ENCODE measurements around the gene NPAS2.

NPAS2 gene, protein sequence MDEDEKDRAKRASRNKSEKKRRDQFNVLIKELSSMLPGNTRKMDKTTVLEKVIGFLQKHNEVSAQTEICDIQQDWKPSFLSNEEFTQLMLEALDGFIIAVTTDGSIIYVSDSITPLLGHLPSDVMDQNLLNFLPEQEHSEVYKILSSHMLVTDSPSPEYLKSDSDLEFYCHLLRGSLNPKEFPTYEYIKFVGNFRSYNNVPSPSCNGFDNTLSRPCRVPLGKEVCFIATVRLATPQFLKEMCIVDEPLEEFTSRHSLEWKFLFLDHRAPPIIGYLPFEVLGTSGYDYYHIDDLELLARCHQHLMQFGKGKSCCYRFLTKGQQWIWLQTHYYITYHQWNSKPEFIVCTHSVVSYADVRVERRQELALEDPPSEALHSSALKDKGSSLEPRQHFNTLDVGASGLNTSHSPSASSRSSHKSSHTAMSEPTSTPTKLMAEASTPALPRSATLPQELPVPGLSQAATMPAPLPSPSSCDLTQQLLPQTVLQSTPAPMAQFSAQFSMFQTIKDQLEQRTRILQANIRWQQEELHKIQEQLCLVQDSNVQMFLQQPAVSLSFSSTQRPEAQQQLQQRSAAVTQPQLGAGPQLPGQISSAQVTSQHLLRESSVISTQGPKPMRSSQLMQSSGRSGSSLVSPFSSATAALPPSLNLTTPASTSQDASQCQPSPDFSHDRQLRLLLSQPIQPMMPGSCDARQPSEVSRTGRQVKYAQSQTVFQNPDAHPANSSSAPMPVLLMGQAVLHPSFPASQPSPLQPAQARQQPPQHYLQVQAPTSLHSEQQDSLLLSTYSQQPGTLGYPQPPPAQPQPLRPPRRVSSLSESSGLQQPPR

DNA sequence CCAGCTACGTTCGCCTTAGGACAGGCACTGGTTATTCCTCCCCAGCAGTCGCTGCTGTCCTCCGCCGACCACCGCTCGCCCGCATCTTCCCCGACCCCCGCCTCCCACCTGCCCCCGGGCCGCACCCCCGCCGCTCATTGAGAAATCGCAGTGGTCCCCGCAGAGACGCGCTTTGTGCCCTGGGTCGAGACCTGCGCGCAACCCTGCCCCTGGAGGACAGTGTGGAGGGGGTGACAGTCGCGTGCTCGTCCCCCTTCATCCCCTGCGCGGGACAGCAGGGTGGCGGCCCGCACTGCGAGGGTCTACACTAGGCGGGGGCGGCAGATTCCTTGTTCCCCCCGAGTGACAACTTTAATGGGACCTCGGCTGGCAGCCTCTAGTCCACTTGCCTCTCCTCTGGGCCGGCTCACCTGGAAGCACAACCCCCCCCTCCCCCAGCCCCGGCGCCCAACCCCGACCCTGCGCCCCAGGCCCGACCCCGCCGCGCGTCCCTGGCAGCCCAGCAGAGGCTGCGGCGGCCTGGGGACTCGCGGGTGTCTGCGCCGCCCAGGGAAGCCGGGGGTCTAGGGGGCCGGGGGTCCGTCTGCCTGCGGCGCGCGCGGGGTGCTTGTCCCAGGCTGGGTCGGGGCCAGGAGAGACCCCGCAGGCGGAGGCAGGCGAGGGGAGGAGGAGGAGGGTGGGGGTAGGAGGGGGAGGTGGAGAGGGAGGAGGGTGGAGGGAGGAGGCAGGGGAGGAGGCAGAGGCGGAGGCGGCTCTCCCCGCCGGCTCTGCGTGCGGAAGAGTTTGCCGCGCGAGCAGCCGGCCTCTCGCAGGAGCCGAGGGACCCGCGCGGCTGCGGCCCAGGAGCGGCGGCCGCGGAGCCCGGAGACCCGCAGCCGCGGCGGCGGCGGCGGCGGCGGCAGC is at the start of gene NPAS2:
TSS of gene NPAS2 (plus strand) at position 770 of the 903 bp plus-strand sequence. CDS start 84,616 bp downstream, outside the sequence.
- DNase-seq (ENCODE audit: low read depth) = no peak

DNA sequence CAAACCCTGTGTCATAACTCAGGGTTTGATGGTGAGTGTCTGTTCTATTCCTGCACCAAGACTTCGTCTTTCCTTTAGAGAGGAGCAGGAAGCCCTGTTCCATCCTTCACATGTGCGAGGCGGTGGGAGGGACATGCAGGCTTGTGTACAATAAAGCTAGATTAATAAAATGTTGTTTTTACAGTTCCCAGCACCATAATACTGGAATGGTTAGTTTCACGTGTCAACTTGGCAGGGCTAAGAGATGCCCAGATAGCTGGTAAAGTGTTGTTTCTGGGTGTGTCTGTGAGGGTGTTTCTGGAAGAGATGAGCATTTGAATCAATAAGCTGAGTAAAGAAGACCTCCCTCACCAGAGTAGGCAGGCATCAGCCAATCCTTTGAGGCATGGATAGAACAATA is 48.8 kb upstream of the NPAS2 start:
- DNase-seq (ENCODE audit: low read depth) = no peak

DNA sequence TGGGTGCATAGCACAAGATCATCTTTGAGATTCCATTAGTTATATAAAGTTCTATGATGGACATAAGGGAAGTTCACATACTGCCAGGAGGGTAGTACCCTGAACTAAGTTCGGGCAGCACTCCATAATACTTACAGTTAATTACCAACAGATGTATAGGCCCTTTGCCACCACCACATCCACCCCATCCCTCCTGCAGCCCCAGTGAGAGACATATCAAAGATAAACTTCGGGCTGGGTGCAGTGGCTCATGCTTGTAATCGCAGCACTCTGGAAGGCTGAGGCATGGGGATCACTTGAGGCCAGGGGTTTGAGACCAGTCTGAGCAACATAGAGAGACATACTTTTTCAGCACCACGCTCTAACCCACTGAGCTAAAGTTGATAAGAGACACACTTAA is 46.4 kb upstream of the NPAS2 start:
- DNase-seq (ENCODE audit: low read depth) = no peak

DNA sequence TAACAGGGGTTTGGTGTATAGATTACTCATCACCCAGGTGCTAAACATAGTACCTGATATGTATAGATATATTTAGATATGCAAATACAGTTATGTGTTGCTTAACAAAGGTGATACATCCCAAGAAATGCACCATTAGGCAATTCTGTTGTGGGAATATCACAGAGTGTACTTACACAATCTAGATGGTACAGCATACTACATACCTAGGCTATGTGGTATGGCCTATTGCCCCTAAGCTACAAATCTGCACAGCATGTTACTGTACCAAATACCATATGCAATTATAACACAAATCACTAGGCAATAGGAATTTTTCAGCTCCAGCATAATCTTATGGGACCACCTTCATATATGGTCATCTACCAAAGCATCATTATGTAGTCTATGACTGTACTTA is 43.5 kb upstream of the NPAS2 start:
- no peak for DNase-seq (ENCODE audit: low read depth)

DNA sequence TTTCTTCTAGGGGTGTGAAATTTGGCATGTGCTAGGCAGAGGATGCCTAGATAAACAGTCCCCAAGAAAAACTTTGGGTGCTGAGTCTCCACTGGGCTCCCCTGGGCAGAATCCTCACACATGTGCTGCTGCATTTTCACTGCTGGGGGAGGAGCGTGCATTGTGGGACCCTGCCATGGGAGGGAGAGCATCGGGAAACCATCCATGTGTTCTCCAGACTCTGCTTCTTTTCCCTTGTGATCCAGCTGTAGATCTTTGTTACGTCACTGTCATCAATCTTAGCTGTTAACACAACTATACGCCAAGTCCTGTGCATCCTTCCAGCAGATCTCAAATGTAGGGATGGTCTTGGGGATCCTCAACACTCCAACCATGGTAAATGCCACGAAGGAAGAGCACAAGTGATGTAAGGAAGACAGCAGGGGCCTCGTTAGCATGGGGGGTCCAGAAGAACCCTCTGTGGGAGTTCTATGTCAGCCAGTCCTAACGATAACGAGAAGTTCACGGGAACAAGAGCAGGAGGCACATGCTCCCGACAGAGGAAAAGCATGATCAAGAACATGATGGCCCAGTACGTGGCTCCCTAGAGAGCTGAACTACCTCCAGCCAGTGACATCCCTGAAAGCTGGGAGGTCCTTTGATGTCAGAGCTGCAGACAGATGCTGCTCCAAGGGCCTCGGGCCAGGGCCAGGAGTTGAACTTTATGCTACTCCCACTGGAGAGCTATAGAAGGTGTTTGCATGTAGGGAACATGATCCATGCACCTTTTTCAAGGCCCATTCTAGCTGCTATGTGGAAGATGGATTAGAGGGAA is 41.1 kb upstream of the NPAS2 start:
- DNase-seq (ENCODE audit: low read depth) = no peak

DNA sequence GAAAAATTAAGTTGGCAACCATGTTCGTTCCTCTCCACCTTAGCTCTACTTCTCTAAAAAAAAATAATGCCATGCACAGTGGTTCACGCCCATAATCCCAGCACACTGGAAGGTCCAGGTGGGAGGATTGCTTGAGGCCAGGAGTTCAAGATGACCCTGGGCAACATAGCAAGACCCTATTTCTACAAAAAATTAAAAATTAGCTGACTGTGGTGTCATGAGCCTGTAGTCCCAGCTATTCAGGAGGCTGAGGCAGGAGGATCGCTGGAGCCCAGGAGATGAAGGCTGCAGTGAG is 40.1 kb upstream of the NPAS2 start:
- DNase-seq (ENCODE audit: low read depth) = no peak

DNA sequence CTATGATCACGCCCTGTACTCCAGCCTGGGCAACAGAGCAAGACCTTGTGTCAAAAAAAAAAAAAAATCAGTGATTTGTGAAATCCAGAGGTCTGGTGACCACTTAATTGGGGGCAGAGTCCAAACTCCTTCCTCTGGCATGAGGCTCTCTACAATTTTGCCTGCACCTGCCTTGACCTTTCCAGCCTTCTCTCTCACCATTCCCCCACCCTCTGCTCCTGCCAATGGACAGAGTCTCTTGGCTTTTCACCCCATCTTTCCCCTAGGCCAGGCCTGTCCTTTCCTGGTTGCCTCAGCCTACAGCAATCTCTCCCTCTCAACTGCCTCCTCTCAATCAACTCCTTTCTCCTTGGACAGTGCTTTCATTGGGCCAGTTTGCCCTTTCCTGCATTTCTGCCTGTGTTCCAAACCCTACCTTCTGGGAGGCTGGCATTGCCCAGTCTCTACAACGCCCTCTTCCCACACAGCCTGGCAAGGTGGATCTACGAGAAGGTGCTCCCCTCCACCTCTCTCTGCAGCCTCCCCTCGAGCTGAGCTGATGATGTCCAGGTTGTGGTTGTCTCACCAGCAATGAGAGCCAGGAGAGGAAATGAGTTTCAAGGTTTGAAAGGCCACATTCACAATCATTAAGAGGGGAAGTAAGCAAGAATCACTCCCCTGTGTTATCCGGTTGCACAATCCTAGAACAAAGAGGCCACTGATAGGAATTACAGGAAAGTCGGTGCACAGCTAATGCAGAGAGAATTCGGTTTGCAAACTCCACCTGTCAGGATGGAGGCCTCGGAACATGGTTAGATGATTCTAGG is 39.5 kb upstream of the NPAS2 start:
- DNase-seq (ENCODE audit: low read depth) = no peak

DNA sequence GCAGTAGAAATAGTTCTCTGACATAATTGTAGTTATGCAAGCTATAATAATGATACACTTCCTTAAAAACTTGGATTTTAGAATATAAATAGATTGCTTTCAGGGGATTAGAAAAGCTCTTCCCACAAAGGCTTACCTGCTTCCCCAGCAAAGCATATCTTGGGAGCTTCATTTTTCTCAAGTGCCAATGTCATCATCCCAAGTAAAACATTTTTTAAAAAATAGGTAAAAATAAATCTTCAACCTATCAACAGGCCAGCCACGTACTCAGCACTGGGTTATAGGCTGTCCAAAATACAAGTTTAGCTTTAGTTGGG is 39.0 kb upstream of the NPAS2 start:
- no peak for DNase-seq (ENCODE audit: low read depth)

DNA sequence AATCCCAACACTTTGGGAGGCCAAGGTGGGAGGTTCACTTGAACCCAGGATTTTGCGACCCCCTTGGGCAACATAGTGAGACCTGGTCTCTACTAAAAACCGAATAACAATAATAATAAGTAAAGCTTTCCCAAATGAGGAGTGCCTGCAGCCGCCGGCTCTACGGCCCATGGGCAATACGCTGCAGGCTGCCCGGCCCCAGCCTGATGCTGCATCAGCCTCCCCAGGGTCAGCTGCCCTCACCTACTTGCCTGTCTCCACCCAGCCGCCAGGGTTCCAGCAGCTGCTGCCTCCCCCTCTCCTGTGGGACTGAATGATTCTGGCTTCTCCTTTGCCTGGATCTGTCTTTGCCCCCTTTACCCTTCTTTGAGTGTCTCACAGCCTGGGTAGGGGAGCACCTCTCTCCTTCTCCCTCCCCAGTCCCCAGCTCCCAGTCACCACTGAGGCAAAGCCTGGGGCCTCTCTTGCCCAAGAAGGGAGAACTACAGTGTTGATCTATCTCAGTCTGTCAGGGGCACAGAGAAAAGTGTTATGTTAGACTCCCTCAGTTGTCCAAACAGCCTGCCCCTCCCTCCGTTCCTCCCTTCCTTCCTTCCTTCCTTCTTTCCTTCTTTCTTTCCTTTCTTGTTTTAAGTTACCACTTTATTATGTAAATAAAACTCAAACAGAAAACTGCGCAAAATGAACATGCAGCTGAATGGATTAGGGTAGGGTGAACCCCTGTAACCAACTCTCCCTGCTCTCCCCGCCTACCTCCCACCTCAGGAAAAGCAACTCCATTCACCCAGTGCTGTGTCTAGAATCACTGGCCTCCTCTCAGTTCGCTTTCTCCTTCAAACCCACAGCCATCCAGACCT is 38.2 kb upstream of the NPAS2 start:
- no peak for DNase-seq (ENCODE audit: low read depth)

DNA sequence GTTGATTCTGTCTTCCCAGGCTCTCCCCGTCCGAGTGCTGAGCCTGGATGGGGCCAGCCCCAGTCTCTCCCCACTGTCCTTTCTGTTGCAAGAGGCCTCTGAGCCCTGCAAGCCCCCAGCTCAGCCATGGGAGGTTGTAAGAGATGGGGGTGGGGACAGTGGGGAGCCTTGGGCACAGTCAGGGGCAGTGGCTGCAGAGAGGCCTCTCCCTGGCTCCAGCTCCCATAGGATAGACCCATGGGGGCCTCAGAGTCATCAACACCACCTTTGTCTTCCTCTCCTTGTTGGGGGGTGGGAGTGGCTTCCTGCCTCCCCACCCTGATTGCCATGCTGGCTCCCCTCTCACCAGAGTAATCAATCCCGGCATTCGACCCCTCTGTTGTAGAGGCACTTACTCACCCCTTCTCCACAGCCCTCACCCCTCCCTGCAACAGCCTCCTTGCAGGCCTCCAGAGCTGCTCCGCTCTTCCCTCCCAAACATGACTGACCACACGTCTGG is 37.5 kb upstream of the NPAS2 start:
- no peak for DNase-seq (ENCODE audit: low read depth)

DNA sequence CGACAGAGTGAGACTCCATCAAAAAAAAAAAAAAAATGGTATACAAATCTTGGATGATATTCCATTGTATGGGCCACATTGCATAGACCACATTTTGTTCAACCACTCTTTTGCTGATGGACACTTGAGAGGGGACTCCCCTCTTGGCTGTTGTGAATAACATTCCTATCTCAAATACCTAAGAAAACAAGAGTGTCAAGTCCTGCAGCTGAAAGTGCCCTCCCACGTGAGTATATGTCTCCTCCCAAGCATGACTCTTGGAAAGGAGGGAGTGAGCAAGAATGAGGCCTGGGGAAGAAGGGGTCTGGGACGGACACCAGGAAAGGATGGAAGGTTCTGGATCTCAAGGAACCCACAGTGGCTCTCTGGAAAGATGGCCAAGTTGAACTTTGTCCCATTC is 36.0 kb upstream of the NPAS2 start:
- DNase-seq (ENCODE audit: low read depth) = no peak

DNA sequence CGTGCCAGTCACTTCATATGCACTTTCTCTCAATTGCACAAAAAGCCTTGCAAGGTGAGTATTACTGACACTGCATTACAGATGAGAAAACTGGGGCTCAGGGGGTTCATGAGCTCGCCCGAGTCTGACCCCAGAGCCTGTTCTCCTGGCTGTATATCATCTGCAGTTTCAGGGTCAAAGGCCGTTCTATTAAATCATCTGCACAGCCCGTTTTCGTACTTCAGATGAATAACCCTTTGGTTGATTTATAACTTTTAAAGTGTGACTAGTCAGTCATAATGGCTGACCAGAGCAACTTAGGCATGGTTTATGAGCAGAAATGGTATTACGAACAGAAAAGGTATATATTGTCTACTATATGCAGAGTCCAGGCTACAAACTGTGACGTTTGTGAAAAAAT is 35.3 kb upstream of the NPAS2 start:
- no peak for DNase-seq (ENCODE audit: low read depth)

DNA sequence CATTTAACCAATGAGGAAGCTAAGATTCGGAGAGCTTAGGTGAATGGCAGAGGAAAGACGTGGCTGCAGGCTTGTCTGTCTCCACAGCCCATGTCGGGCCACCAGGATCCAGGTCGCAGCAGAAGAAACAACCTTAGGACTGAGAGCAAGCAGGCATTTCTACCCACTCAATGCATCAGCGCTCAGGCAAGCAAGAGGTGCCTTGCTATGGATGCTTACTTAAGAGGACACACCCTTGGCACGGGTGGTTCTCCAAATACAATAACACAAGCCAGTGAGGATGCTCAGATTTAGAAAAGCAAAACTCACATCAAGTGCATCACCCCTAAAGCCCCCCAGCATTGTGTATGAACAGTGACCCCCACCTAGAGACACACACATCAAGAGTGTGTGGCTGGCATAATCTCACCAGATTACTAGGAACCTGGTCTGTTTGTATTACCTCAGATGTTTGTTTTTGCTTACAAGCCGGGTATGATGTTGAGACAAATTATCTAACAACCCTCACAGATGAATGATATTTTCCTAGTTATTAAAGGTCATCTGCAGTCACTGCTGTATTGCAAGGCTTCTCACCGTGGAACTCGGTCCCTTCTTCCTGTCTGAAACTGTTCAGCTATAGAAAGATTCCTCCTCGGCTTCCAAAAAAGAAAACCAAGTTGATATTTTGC is 34.2 kb upstream of the NPAS2 start:
- DNase-seq (ENCODE audit: low read depth) = no peak

DNA sequence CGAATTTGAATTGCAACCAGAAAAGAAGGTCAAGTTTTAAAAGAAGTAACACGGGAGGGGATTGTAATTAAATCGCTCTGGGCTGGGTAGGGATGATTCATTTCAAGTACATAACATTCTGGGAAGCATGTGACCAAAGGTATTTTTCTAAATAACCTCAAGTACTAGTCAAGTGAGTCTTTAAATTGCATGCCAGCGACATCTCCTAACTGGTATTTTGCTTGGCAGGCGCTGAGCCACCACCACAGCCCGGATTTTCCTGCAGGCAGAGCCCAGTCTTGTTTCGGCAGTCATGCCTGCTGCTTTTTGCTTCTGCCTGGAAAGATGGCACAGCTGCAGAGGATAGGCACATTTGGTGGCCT is 33.7 kb upstream of the NPAS2 start:
- no peak for DNase-seq (ENCODE audit: low read depth)

DNA sequence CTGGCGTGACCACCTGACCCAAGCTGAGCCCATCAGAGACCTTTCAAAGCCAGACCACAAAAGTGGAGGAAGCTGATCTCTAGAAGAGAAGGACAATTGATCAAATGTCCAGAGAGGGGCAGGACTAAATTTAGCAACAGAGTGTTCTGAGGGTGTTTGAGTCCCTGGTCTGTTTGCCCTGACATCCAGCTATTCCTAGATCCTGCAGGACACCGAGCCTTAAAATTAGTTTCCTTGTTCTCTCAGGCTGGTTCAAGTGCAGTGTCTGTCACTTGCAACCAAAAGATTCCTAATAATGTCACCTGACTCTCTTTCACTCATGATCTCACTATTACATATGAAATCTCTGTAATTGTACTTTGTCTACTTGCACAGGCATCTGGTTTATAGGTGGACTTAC is 33.0 kb upstream of the NPAS2 start:
- DNase-seq (ENCODE audit: low read depth) = no peak

DNA sequence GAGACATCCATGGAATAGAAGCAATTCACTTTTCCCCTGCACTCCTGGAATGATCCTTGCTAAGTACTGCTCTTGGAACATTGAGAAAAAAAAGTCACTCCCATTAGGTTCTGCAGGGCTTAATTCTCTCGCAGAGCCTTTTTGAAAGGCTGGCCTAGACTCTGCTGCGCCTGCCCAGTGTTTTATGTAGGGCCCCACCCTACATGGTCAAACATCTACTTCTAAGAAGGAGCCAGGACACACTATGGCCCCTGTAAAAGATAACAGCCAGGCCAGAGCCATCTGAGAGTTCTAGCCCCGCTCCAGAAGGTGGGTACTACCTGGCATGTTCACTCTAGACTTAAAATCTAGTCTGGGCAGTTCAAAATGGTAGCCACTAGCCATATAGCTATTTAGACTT is 30.6 kb upstream of the NPAS2 start:
- DNase-seq (ENCODE audit: low read depth) = no peak

DNA sequence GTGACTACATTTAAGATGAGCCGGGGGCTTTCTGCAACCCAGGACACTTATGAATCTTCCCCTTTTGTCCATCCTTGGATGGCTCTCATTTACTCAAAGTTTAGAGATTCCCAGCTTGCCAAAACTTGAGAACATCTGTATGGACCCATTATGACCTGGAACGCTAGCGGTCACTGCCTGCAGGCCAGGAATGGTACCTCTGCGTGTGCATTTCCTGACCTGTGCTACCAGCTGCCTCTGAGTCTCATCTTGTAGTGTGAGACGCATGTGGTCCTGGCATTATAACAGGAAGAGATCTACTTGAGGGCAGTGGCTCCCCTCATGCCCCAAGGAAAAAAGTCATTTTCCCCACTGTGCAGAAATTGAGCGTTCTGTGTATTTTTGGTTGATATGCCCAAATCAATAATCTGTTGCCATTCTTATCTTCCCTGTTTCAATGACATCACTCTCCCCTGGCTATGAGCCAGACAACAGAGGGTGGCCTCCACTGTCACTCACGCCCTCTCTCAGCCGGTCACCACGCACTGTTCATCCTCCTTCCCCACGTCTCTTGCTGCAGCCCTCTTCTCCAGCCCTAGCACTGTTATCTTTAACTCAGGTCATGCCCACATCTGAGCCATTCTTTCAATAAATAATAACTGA is 28.5 kb upstream of the NPAS2 start:
- DNase-seq (ENCODE audit: low read depth) = no peak

DNA sequence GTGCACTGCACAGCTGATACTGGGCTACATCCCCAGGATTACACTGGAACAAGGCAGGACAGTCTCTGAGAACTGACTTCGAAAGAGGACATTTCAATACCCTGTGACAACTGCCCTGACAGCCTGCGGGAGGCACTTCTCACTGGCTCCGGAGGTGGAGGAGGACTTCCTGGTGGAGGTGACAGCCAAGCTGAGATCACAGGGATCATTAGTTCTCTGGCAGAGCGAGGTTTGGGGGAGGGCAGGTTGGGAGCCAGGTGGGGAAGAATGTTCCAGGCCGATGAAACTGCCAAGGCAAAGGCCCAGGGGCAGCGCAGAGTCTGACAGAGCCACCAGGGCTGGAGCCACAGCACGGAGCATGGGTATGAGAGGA is 28.0 kb upstream of the NPAS2 start:
- DNase-seq (ENCODE audit: low read depth) = no peak

DNA sequence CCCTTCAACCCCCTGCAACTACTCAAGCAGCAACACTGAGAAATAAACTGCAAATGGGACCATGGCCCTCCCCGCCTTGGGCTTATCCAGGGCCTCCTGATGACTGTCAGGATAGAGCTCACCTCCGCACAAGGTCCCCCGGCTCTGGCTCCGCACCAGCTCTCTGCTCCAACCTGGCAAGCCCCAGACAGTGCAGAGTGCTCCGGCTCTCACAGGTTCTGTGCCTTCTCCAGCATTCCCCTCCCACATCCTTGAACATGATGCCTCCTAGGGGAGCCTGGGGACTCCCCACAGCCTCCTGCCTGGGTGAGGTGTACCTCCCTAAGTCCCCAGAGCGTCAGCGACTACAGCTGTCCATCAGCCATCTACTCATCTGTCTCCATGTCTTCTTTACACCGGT is 26.7 kb upstream of the NPAS2 start:
- no peak for DNase-seq (ENCODE audit: low read depth)
